Measurements from ENCODE around the gene CDC25B. TPM values are rescaled to one million over a fixed set of nuclear protein-coding genes. Genes with fewer than 3 reads are reported as not detected.

CDC25B gene
- total and polyA plus RNA-seq, 2 of the 13 experiments (the other 11 are each of a cell fraction or from before 2014, with no cell fraction given) = 14.5 to 19.4 TPM

GRCh38 chr20:3846378-3846739 lies 50.2 kb downstream of the CDC25B start (continued):
- TF ChIP-seq ZBTB49 (CRISPR knock-in tag; IDR thresholded peaks at IDR 0.05; ENCODE audit: borderline replicate concordance) (no peak), NFIB (CRISPR knock-in tag; IDR thresholded peaks at IDR 0.05; ENCODE audit: borderline replicate concordance) (no peak), ZNF570 (CRISPR knock-in tag; IDR thresholded peaks at IDR 0.05; ENCODE audit: borderline replicate concordance) (no peak), NR2F1 (CRISPR knock-in tag; IDR thresholded peaks at IDR 0.05) (no peak), RNF2 (conservative IDR thresholded peaks at IDR 0.05; ENCODE audit: low read depth) (no peak), ZNF432 (CRISPR knock-in tag; IDR thresholded peaks at IDR 0.05; ENCODE audit: borderline replicate concordance) (no peak), REPIN1 (CRISPR knock-in tag; IDR thresholded peaks at IDR 0.05; ENCODE audit: borderline replicate concordance, low read depth) (no peak), ZNF362 (CRISPR knock-in tag; IDR thresholded peaks at IDR 0.05; ENCODE audit: borderline replicate concordance) (0 out of 2 replicates have a peak, but pooled peaks have one; percentile 14), NFE2L2 (IDR thresholded peaks at IDR 0.05; ENCODE audit: low read length) (no peak), HOXA5 (CRISPR knock-in tag; IDR thresholded peaks at IDR 0.05) (0 out of 2 replicates have a peak, but pooled peaks have one; percentile 64), MEIS1 (CRISPR knock-in tag; IDR thresholded peaks at IDR 0.05; ENCODE audit: borderline replicate concordance) (no peak), ZNF414 (CRISPR knock-in tag; IDR thresholded peaks at IDR 0.05) (no peak), ZNF281 (CRISPR knock-in tag; IDR thresholded peaks at IDR 0.05; ENCODE audit: borderline replicate concordance) (no peak; the same call in 1 of the 2 replicates), ZNF704 (CRISPR knock-in tag; IDR thresholded peaks at IDR 0.05; ENCODE audit: borderline replicate concordance) (no peak), ZNF674 (CRISPR knock-in tag; IDR thresholded peaks at IDR 0.05; ENCODE audit: low read depth) (0 out of 2 replicates have a peak, but pooled peaks have one; percentile 19), THAP9 (CRISPR knock-in tag; IDR thresholded peaks at IDR 0.05; ENCODE audit: borderline replicate concordance) (peak; percentile 71; the same call in 1 of the 2 replicates), ERF (CRISPR knock-in tag; IDR thresholded peaks at IDR 0.05) (no peak), ZNF225 (CRISPR knock-in tag; IDR thresholded peaks at IDR 0.05) (no peak)

All from HepG2 (cell line).